Measurements from ENCODE around the gene MON2.

Gene MON2

GRCh38 chr12:62469704-62470103, 3.1 kb downstream of the MON2 start:
- DNase-seq = no peak
- peaks cover 25% of the 10 kb centered on the region for H3K36me3 ChIP-seq (ENCODE audit: insufficient read depth, low read length)
- H3K9me3 ChIP-seq (ENCODE audit: insufficient read depth, low read length, severe bottlenecking) = no peaks in the 10 kb centered on the region
- peaks cover 38% of the 10 kb centered on the region for H3K4me1 ChIP-seq (ENCODE audit: insufficient read depth, low read length)
- no peak overlapping the region for H3K27ac ChIP-seq (ENCODE audit: low read length)
- ATAC-seq (ENCODE audit: insufficient read depth, low read depth) = no peak
- no peak overlapping the region for H3K4me3 ChIP-seq (ENCODE audit: low read depth in 1 of 2, low read length in 2 of 2)
- no peak overlapping the region for H2AFZ ChIP-seq (ENCODE audit: low read depth, low read length)
- TF ChIP-seq CTCF (IDR thresholded peaks at IDR 0.05; ENCODE audit: borderline replicate concordance, extremely low read depth, low read length, poor library complexity, severe bottlenecking) = no peak
- TF ChIP-seq EZH2 (IDR thresholded peaks at IDR 0.05; ENCODE audit: borderline replicate concordance, low read depth, low read length, severe bottlenecking) = no peak
- H3K27me3 ChIP-seq (ENCODE audit: insufficient read depth, low read length, poor library complexity) = no peaks in the 10 kb centered on the region
- H3K4me2 ChIP-seq (ENCODE audit: insufficient read depth, low read length) = peak overlapping the region; percentile 74; the same call in 1 of the 2 replicates
- no peak overlapping the region for H3K9ac ChIP-seq (ENCODE audit: low read depth, low read length)
- peaks cover 4% of the 10 kb centered on the region; the same call in 1 of the 2 replicates for H4K20me1 ChIP-seq (ENCODE audit: insufficient read depth, low read length)
- H3K79me2 ChIP-seq (ENCODE audit: insufficient read depth, low read length) = peaks cover 87% of the 10 kb centered on the region

- DNase-seq = no peak
- Histone ChIP-seq H3K79me2 (ENCODE audit: insufficient read depth, low read length) (peaks cover 89% of the 10 kb centered on the region), H3K27ac (ENCODE audit: low read length) (no peak overlapping the region), H2AFZ (ENCODE audit: low read depth, low read length) (no peak overlapping the region), H3K4me2 (ENCODE audit: insufficient read depth, low read length) (no peak overlapping the region), H3K36me3 (ENCODE audit: insufficient read depth, low read length) (peaks cover 27% of the 10 kb centered on the region), H3K4me3 (ENCODE audit: low read depth in 1 of 2, low read length in 2 of 2) (no peak overlapping the region), H3K9ac (ENCODE audit: low read depth, low read length) (no peak overlapping the region), H3K27me3 (ENCODE audit: insufficient read depth, low read length, poor library complexity) (no peaks in the 10 kb centered on the region), H4K20me1 (ENCODE audit: insufficient read depth, low read length) (peaks cover 4% of the 10 kb centered on the region; the same call in 1 of the 2 replicates), H3K4me1 (ENCODE audit: insufficient read depth, low read length) (peaks cover 27% of the 10 kb centered on the region), H3K9me3 (ENCODE audit: insufficient read depth, low read length, severe bottlenecking) (no peaks in the 10 kb centered on the region)
- TF ChIP-seq CTCF (IDR thresholded peaks at IDR 0.05; ENCODE audit: borderline replicate concordance, extremely low read depth, low read length, poor library complexity, severe bottlenecking) (no peak), EZH2 (IDR thresholded peaks at IDR 0.05; ENCODE audit: borderline replicate concordance, low read depth, low read length, severe bottlenecking) (no peak)
- ATAC-seq (ENCODE audit: insufficient read depth, low read depth) = no peak
Measured at GRCh38 chr12:62471734-62472133, 5.1 kb downstream of the MON2 start.

- H3K27ac ChIP-seq (ENCODE audit: low read length) = no peak overlapping the region
- no peak overlapping the region for H3K9ac ChIP-seq (ENCODE audit: low read depth, low read length)
- no peak overlapping the region for H3K4me2 ChIP-seq (ENCODE audit: insufficient read depth, low read length)
- H3K4me1 ChIP-seq (ENCODE audit: insufficient read depth, low read length) = peaks cover 25% of the 10 kb centered on the region
- H2AFZ ChIP-seq (ENCODE audit: low read depth, low read length) = no peak overlapping the region
- H3K79me2 ChIP-seq (ENCODE audit: insufficient read depth, low read length) = peaks cover 89% of the 10 kb centered on the region
- H3K9me3 ChIP-seq (ENCODE audit: insufficient read depth, low read length, severe bottlenecking) = no peaks in the 10 kb centered on the region
- H4K20me1 ChIP-seq (ENCODE audit: insufficient read depth, low read length) = peaks cover 4% of the 10 kb centered on the region; the same call in 1 of the 2 replicates
- H3K27me3 ChIP-seq (ENCODE audit: insufficient read depth, low read length, poor library complexity) = no peaks in the 10 kb centered on the region
- peaks cover 32% of the 10 kb centered on the region for H3K36me3 ChIP-seq (ENCODE audit: insufficient read depth, low read length)
- H3K4me3 ChIP-seq (ENCODE audit: low read depth in 1 of 2, low read length in 2 of 2) = no peak overlapping the region
- ATAC-seq (ENCODE audit: insufficient read depth, low read depth) (no peak), DNase-seq (no peak)
- no peak for TF ChIP-seq EZH2 (IDR thresholded peaks at IDR 0.05; ENCODE audit: borderline replicate concordance, low read depth, low read length, severe bottlenecking)
- peak; percentile 29 for TF ChIP-seq CTCF (IDR thresholded peaks at IDR 0.05; ENCODE audit: borderline replicate concordance, extremely low read depth, low read length, poor library complexity, severe bottlenecking)
Measured at GRCh38 chr12:62472472-62472871, 5.8 kb downstream of the MON2 start.
